ENCODE data around the gene KRTAP22-1. TPM values are rescaled to one million over a fixed set of nuclear protein-coding genes. Genes with fewer than 3 reads are reported as not detected.

KRTAP22-1 gene
- total and polyA plus RNA-seq, 2 of the 4 experiments (the other 2 are of a cell fraction): not detected

- Histone ChIP-seq H2BK5ac (ENCODE audit: low read depth, low read length, poor library complexity, severe bottlenecking) (no peak overlapping the region), H3K18ac (ENCODE audit: low read depth, low read length) (no peak overlapping the region), H2AFZ (replicated peaks; ENCODE audit: low read length, poor library complexity) (no peak overlapping the region), H3K23ac (ENCODE audit: low read depth, low read length) (no peak overlapping the region), H2BK120ac (ENCODE audit: low read depth, low read length) (no peak overlapping the region), H3K79me1 (ENCODE audit: low read depth in 1 of 2, low read length in 2 of 2) (no peaks in the 10 kb centered on the region), H3K9me1 (ENCODE audit: insufficient read depth, low read length) (no peaks in the 10 kb centered on the region), H2AK5ac (ENCODE audit: low read depth, low read length) (no peak overlapping the region), H3K36me3 (ENCODE audit: control insufficient read depth, insufficient read depth, low read length) (no peaks in the 10 kb centered on the region), H3K27ac (ENCODE audit: insufficient read depth, low read length) (no peak overlapping the region), H3K9ac (ENCODE audit: low read depth, low read length) (no peak overlapping the region), H2AK9ac (replicated peaks; ENCODE audit: low read depth, low read length, poor library complexity) (no peak overlapping the region), H3K27me3 (ENCODE audit: control insufficient read depth, insufficient read depth, low read length) (no peaks in the 10 kb centered on the region), H3K4me1 (ENCODE audit: control insufficient read depth, insufficient read depth, low read length) (no peaks in the 10 kb centered on the region), H3K4ac (ENCODE audit: low read depth, low read length) (no peak overlapping the region), H2BK20ac (ENCODE audit: low read depth, low read length) (no peak overlapping the region), H4K20me1 (ENCODE audit: insufficient read depth, low read length) (no peaks in the 10 kb centered on the region), H3K56ac (ENCODE audit: extremely low read depth, insufficient read depth, low read length) (no peak overlapping the region), H3K9me3 (ENCODE audit: control insufficient read depth, insufficient read depth, low read length) (peaks cover 4% of the 10 kb centered on the region), H2BK15ac (ENCODE audit: low read depth, low read length) (no peak overlapping the region), H3K4me3 (ENCODE audit: insufficient read depth, low read depth, low read length) (no peak overlapping the region), H4K8ac (ENCODE audit: low read depth in 2 of 2, low read length in 2 of 2) (no peak overlapping the region), H4K5ac (ENCODE audit: low read depth, low read length) (no peak overlapping the region), H4K91ac (ENCODE audit: insufficient read depth, low read depth, low read length) (no peak overlapping the region), H3K4me2 (ENCODE audit: low read depth, low read length) (no peak overlapping the region), H3K14ac (replicated peaks; ENCODE audit: low read depth, low read length) (no peak overlapping the region)
- CTCF ChIA-PET: no interaction called here
- dilution Hi-C loops (cut with HindIII; ENCODE audit: low sequenced_read_pairs, unreplicated experiment) (no loop called here), intact Hi-C loops (cut with micrococcal nuclease) (no loop called here), in situ Hi-C loops (cut with MboI; ENCODE audit: low sequenced_read_pairs) (no loop called here)
- ATAC-seq (ENCODE audit: low read depth) (no peak), DNase-seq (no peak)
- BruUV-seq (replicated peaks): no TSS peak
- POLR2A ChIA-PET (ENCODE audit: unreplicated experiment): no interaction called here
- WGBS, 2 experiments (ENCODE audit: extremely low coverage in 2 of 2, insufficient read length in 1 of 2): no CpG with 5 or more reads among the region's 1 CpG
- TF ChIP-seq BHLHE40 (IDR thresholded peaks at IDR 0.05; ENCODE audit: low read depth, low read length) (no peak), MAFK (IDR thresholded peaks at IDR 0.05; ENCODE audit: low read depth, low read length) (no peak), RCOR1 (IDR thresholded peaks at IDR 0.05; ENCODE audit: insufficient replicate concordance, low read length) (no peak), MAZ (IDR thresholded peaks at IDR 0.05; ENCODE audit: borderline replicate concordance, low read depth, low read length) (no peak), CTCF (conservative IDR thresholded peaks at IDR 0.05; ENCODE audit: low read depth, low read length) (no peak), CHD1 (IDR thresholded peaks at IDR 0.05; ENCODE audit: low read depth, low read length) (no peak), MXI1 (IDR thresholded peaks at IDR 0.05; ENCODE audit: borderline replicate concordance, low read depth, low read length) (no peak), USF2 (IDR thresholded peaks at IDR 0.05; ENCODE audit: low read depth, low read length) (no peak), CEBPB (IDR thresholded peaks at IDR 0.05; ENCODE audit: low read depth, low read length) (no peak), ELK1 (IDR thresholded peaks at IDR 0.05; ENCODE audit: borderline replicate concordance, low read depth, low read length) (no peak), RAD21 (IDR thresholded peaks at IDR 0.05; ENCODE audit: low read length) (no peak), RFX5 (IDR thresholded peaks at IDR 0.05; ENCODE audit: low read depth, low read length) (no peak), POLR2A (IDR thresholded peaks at IDR 0.05; ENCODE audit: low read depth, low read length) (no peak), FOS (IDR thresholded peaks at IDR 0.05; ENCODE audit: low read depth, low read length) (no peak), NFE2L2 (IDR thresholded peaks at IDR 0.05; ENCODE audit: low read depth, low read length) (no peak), SMC3 (IDR thresholded peaks at IDR 0.05; ENCODE audit: low read depth, low read length) (no peak)
Measured at GRCh38 chr21:30579346-30579745, 21.5 kb upstream of the KRTAP22-1 start.

All from IMR-90 (cell line).